H1 (cell line): Measurements from ENCODE around the gene HMGN3. TPM values are rescaled to one million over a fixed set of nuclear protein-coding genes. Genes with fewer than 3 reads are reported as not detected.

Source experiments
- HDAC2 ChIP-seq, 2 experiments: fragments of 300-600 bp in 1 of 2; sonication (generic) in 1 of 2; IDR thresholded peaks; 2 replicates each; pipeline ENCODE4 v1.6.1; 2011 to 2012; ENCODE audit warnings: low read depth in 2 of 2, low read length in 2 of 2, mild to moderate bottlenecking in 2 of 2, moderate library complexity in 2 of 2, borderline replicate concordance in 1 of 2, inconsistent platforms in 1 of 2
- RBBP5 ChIP-seq: IDR thresholded peaks from 2 replicates; pipeline ENCODE4 v1.7.1; 2012; ENCODE audit warnings: low read depth, mild to moderate bottlenecking, inconsistent platforms, low read length, moderate library complexity, borderline replicate concordance
- SIX5 ChIP-seq: IDR thresholded peaks from 2 replicates; pipeline ENCODE4 v1.6.1; 2011; ENCODE audit warnings: mild to moderate bottlenecking, low read depth, low read length
- polyA plus RNA-seq, 7 experiments: library from polyadenylated mRNA; depleted of rRNA in 3 of 7; stranded (reverse) in 5 of 7; unstranded in 2 of 7; fragments of >200 nt in 5 of 7; fragments of 200-250 nt in 2 of 7; gene quantifications; 1 replicate in 5 of 7; 2 replicates in 1 of 7; 4 replicates in 1 of 7; pipeline versions ENCODE4 v1.2.1 to v1.2.3, GENCODE V29; 2011 to 2013; ENCODE audit warnings: missing spikeins in 2 of 7, mixed read lengths in 2 of 7
- total RNA-seq: library from RNA; stranded (reverse); fragmentation: NEBNext Ultra II Directional; extraction: Animal tissue kit (Norgen Biotek cat#: 25700); gene quantifications from 2 replicates; pipeline ENCODE4 v1.2.1, GENCODE V29; 2021

HMGN3 gene
- total and polyA plus RNA-seq, 2 of the 8 experiments (the other 6 are each of a cell fraction or from before 2014, with no cell fraction given): 84.4 to 167 TPM

GRCh38 chr6:79201983-79202382, 32.5 kb downstream of the HMGN3 start (continued):
- TF ChIP-seq HDAC2 (IDR thresholded peaks at IDR 0.05; ENCODE audit: borderline replicate concordance in 1 of 2, low read depth in 2 of 2, low read length in 2 of 2) (no peak), SIX5 (no peak), RBBP5 (no peak)
- TF ChIP-seq, all 59 proteins: peak for 0
